Ovary (tissue), 9 donors: ENCODE results near the gene SMARCD1. TPM values are rescaled to one million over a fixed set of nuclear protein-coding genes. Genes with fewer than 3 reads are reported as not detected.

Experiments used
- DNase-seq, 5 donors: peaks; one replicate each; pipeline ENCODE4 v3.0.0-alpha.2; 2019 to 2020
- H3K27ac ChIP-seq, 2 donors: fragments of 200-600 bp; one replicate each; pipeline versions ENCODE4 v1.5.1 to v1.8.0; 2019 to 2022
- H3K27me3 ChIP-seq: fragments of 200-600 bp; one replicate; pipeline ENCODE4 v1.8.0; 2022
- H3K36me3 ChIP-seq: fragments of 200-600 bp; sonication (generic); one replicate; pipeline ENCODE4 v1.5.1; 2019
- H3K4me1 ChIP-seq: one replicate; pipeline ENCODE4 v1.8.1; 2013; ENCODE audit warnings: mild to moderate bottlenecking, moderate library complexity; ENCODE audit not compliant: insufficient read depth
- H3K4me3 ChIP-seq: fragments of 200-600 bp; sonication (generic); one replicate; pipeline ENCODE4 v1.5.1; 2017
- H3K9me3 ChIP-seq, 2 donors: fragments of 200-600 bp in 1 of 2; sonication (generic) in 1 of 2; one replicate each; pipeline versions ENCODE4 v1.5.1 to v1.8.1; 2013 to 2019; ENCODE audit warnings: mild to moderate bottlenecking in 1 of 2, moderate library complexity in 1 of 2
- CTCF ChIP-seq, 3 donors: fragments of 450-650 bp in 2 of 3; fragments of 200-600 bp in 1 of 3; IDR thresholded peaks; one replicate each; pipeline versions ENCODE4 v1.5.1 to v1.8.0; 2016 to 2022; ENCODE audit warnings: antibody characterized with exemption in 3 of 3, mild to moderate bottlenecking in 1 of 3
- EP300 ChIP-seq: sonication (generic); formaldehyde crosslinking; IDR thresholded peaks from one replicate; pipeline ENCODE4 v1.6.1; 2017; ENCODE audit warnings: antibody characterized with exemption
- POLR2A ChIP-seq: fragments of 450-650 bp; IDR thresholded peaks from one replicate; pipeline ENCODE4 v1.6.1; 2017; ENCODE audit warnings: antibody characterized with exemption, mild to moderate bottlenecking, moderate library complexity
- WGBS, 3 donors: extraction: QIAGEN DNeasy Blood & Tissue Kit in 1 of 3; methylation state at CpG; one replicate each; pipeline versions ENCODE4 v1.1.5 to v1.1.7; 2013 to 2017; 5-methylcytosine and 5-hydroxymethylcytosine counted together
- intact Hi-C, 4 donors: fragments of 100-400 bp; cut with DNase I; formaldehyde crosslinking; loops; one replicate each; pipeline versions ENCODE4 v1.11.0 to v1.15.1; 2022 to 2023
- polyA plus RNA-seq, 2 donors: library from polyadenylated mRNA; stranded (reverse); fragments of 200-250 nt in 1 of 2; fragments of 350-450 nt in 1 of 2; fragmentation: Illumina TruSeq in 1 of 2; extraction: RNeasy Lipid Tissue Mini Kit (QIAGEN cat#74804) in 1 of 2; gene quantifications; one replicate each; pipeline ENCODE4 v1.2.3, GENCODE V29; 2013 to 2014
- total RNA-seq, 7 donors: library from RNA; depleted of rRNA in 2 of 7; stranded (reverse); fragments of >200 nt in 2 of 7; fragmentation: NEBNext Ultra II Directional in 3 of 7; extraction: Animal tissue kit (Norgen Biotek cat#: 25700) in 3 of 7; gene quantifications; one replicate each; pipeline versions ENCODE4 v1.1.0 to v1.2.4, GENCODE V29; 2016 to 2023
- donor health status: DM: no; HTN: no; CAD: no; lungs with moderate emphysema.
- donor health status: DM: no; HTN: no; CAD: no.
- donor health status: Bipolar disorder and iron deficiency.
- donor health status: DM: yes; HTN: yes; CAD: no.
- donor health status: DM: no; HTN: no; CAD: no.
- donor health status: DM: yes; HTN: yes; CAD: no.

The SMARCD1 gene
- total and polyA plus RNA-seq, 9 donors = 26.1 to 57.7 (median 50.7) TPM

GRCh38 chr12:50149311-50149710 lies 64.2 kb downstream of the SMARCD1 start:
- Histone ChIP-seq H3K27me3 (no peaks in the 10 kb centered on the region), H3K4me3 (no peak overlapping the region), H3K27ac (no peak overlapping the region), H3K36me3 (no peaks in the 10 kb centered on the region), H3K4me1 (peaks cover 4% of the 10 kb centered on the region), H3K9me3 (no peaks in the 10 kb centered on the region)
- intact Hi-C loops = no loop called here
- no peak for DNase-seq
- WGBS, 3 donors = 80 to 90% (median 81%) methylated on average over 3 of the region's 3 CpGs
- TF ChIP-seq CTCF (IDR thresholded peaks at IDR 0.05) (no peak), POLR2A (no peak), EP300 (no peak)

Other genes starting within 250 kb of the SMARCD1 start
- gene BCDIN3D, start 242.2 kb upstream of the SMARCD1 start, total RNA-seq = 1 to 10 TPM; 2.8 to 5.9 (median 4.7) TPM
- 1 to 10 TPM; 3.5 to 4.3 TPM for gene BCDIN3D, start 242.2 kb upstream of the SMARCD1 start, polyA plus RNA-seq
- 10 to 100 TPM in 1 of 7 donors, 1 to 10 TPM in 4, under 1 TPM in 2; under 0.01 to 19.3 (median 2.4) TPM for gene FAIM2, start 181.4 kb upstream of the SMARCD1 start, total RNA-seq
- 1 to 10 TPM; 1.0 to 7.1 TPM for gene FAIM2, start 181.4 kb upstream of the SMARCD1 start, polyA plus RNA-seq
- gene AQP2, start 134.6 kb upstream of the SMARCD1 start, total RNA-seq = 1 to 10 TPM in 1 of 7 donors, under 1 TPM in 1, not detected in 5; 0.11 to 2.1 TPM
- 1 to 10 TPM in 1 of 2 donors, not detected in 1; 3.7 TPM for gene AQP2, start 134.6 kb upstream of the SMARCD1 start, polyA plus RNA-seq
- gene AQP5, start 123.5 kb upstream of the SMARCD1 start, total RNA-seq = under 1 TPM in 4 of 7 donors, not detected in 3; 0.47 to 0.92 (median 0.53) TPM
- gene AQP5, start 123.5 kb upstream of the SMARCD1 start, polyA plus RNA-seq = under 1 TPM in 1 of 2 donors, not detected in 1; 0.12 TPM
- under 1 TPM in 2 of 7 donors, not detected in 5; under 0.01 to 0.08 TPM for gene AQP6, start 112.4 kb upstream of the SMARCD1 start, total RNA-seq
- under 1 TPM in 1 of 2 donors, not detected in 1; 0.04 TPM for gene AQP6, start 112.4 kb upstream of the SMARCD1 start, polyA plus RNA-seq
- gene RACGAP1, start 59.8 kb upstream of the SMARCD1 start, total RNA-seq = 1 to 10 TPM; 2.1 to 4.8 (median 3.8) TPM
- gene RACGAP1, start 59.8 kb upstream of the SMARCD1 start, polyA plus RNA-seq = 10 to 100 TPM in 1 of 2 donors, 1 to 10 TPM in 1; 2.6 to 10.8 TPM
- 1 to 10 TPM in 2 of 7 donors, under 1 TPM in 5; 0.12 to 4.1 (median 0.69) TPM for gene ASIC1, start 27.7 kb upstream of the SMARCD1 start, total RNA-seq
- 1 to 10 TPM in 1 of 2 donors, under 1 TPM in 1; 0.58 to 3.0 TPM for gene ASIC1, start 27.7 kb upstream of the SMARCD1 start, polyA plus RNA-seq
- gene GPD1, start 18.7 kb downstream of the SMARCD1 start, total RNA-seq = 1 to 10 TPM in 1 of 7 donors, under 1 TPM in 6; 0.15 to 9.4 (median 0.46) TPM
- under 1 TPM; 0.10 to 0.85 TPM for gene GPD1, start 18.7 kb downstream of the SMARCD1 start, polyA plus RNA-seq
- gene COX14, start 26.9 kb downstream of the SMARCD1 start, total RNA-seq = 10 to 100 TPM; 37.5 to 72.6 (median 45.4) TPM
- 10 to 100 TPM; 46.4 to 85.4 TPM for gene COX14, start 26.9 kb downstream of the SMARCD1 start, polyA plus RNA-seq
- gene CERS5, start 82.0 kb downstream of the SMARCD1 start, total RNA-seq = 10 to 100 TPM; 29.1 to 67.3 (median 44.9) TPM
- 10 to 100 TPM; 47.9 to 76.9 TPM for gene CERS5, start 82.0 kb downstream of the SMARCD1 start, polyA plus RNA-seq
- gene LIMA1, start 198.2 kb downstream of the SMARCD1 start, total RNA-seq = 10 to 100 TPM; 34.5 to 63.4 (median 45.2) TPM
- 10 to 100 TPM; 28.0 to 80.0 TPM for gene LIMA1, start 198.2 kb downstream of the SMARCD1 start, polyA plus RNA-seq